Left hindlimb (tissue), 1 donor: ENCODE measurements around the gene ABRACL.
"Not testable (repeated sequence)": the region's sequence is repeated elsewhere in the genome, so short reads cannot be mapped to it uniquely, and the experiment has no call there.

Experiments used
- DNase-seq: peaks from one replicate; pipeline ENCODE4 v3.0.0-alpha.2; 2018

ABRACL gene, protein sequence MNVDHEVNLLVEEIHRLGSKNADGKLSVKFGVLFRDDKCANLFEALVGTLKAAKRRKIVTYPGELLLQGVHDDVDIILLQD

DNA sequence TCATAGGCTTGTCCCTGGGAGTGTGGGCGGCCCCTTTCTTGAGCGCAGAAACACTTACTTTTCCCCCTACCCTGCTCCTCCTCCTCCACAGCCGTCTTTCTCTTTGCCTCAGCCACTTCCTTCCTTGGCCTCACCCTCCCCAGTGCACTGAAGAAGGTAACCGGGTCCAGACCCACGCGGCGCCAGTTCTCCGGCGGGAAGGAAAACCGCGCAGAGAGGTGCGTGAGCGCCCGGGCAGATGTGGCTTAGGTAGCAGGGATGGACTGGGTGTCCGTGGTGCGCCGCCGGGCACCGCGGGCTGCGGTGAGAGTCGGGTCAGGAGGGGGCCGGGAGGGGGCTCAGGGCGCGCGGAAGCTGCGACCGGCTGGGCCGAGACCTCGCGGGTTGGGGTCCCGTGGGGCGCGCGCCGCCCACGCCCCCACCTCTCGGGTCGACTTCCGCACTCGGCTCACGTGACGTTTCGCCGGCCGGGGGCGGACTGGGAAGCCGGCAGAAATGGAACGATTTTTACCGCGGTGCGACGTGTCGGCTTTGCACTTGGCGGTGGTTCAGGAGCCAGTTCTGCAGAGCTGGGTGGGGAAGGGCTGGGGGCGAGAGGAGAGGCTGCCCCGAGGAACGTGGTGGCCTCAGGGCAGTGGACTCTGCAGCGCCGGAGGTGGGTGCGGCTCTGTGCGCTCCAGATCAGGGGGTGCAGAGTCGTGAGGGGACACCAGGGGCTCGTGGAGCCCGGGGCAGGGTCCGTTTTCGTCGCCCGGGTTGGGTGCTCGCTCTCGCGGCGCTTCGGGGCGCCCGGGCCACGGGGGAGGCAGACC lies at the start of gene ABRACL:
Gene ABRACL (plus strand): TSS at position 88 of the 812 bp plus-strand sequence. CDS start 5,416 bp downstream, outside the sequence.
- DNase-seq: peak; percentile 71

DNA sequence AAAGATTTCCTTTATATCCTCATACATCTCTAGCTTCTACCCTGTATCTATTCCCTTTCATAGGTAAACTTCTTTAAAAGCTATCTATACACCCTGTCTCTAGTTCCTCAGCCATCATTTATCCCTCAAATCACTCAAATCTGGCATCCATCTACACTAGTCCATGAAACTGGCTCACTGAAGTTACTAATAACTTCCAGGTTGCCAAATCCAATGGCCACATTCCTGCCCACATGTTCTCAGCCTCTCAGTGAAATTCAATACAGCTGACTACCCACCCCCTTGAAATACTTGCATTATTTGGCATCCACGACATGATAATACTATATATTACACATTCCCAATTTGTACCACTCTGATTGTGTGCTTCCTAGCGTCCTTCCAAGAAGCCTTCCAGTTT lies 49.2 kb upstream of the ABRACL start:
- no peak for DNase-seq

DNA sequence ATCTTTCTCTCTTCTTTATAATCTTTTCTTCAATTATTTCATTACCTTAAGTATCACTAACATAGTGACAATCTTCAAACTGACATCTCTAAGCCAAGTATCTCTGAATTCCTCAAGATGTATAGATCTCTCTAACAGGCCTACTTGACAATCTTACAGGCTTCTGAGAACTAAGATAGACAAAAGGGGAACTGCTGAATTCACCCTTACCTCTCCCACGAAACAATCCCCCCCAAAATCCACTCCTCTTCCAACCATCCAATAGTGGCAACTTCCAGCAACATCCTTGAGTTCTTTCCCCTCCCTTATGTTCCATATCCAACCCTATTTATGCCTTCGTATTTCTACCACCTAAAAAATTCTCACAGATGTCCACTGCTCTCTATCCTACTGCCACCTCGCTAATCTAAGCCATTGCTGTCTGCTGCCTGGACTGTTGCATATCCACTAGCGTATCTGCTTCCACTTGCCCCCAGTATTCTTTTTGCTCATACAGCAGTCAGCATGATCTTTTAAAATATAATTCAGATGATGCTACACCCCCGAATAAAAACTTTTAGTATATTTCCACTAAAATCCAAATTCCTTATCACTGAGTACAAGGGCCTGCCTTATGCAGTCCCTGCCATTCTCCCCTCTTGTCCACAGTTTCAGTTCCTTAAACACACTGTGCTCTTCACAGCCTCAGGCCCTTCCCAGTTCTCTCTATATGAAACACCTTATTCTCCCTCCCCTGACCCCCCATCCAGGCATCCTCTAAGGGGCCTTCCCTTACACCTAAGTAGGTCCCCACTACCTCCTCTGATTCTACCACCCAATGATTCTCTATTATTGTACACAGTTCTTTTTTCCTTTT lies 48.5 kb upstream of the ABRACL start:
- DNase-seq: no peak

DNA sequence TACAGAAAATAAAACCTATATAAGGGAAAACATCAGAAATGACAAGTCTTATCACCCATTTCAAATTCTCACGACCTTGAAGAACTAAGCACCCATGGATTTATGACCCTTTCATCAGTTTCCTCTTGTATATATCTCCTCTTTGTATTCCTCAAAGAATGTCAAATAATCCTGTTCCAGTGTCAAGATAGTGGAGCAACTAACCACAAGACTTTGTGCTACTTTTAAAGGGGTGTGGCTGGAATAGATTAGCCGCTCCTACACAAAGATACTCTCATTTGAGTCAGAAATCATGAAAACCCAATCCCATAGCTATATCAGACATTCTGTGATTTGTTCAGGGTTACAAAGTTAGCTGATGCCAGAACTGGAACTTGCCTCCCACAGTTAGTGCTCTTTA lies 47.1 kb upstream of the ABRACL start:
- DNase-seq: no peak

DNA sequence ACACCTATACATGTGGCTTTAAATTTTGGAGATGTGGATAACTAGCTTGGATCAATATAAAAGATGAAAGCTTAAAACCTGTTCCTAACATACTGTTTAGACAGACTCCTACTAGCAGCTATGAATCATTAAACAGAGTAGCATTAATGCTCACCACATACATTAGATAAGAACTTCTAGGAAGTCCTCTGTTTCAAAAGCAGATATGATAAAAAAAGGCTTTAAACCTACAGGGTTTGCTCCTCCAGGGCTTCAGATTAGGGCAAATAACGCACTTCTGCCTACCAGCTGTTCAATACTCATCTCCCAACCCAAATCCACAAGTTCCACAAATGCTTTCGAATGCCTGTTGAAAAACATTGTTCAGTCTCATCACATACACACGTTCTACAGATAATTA lies 42.0 kb upstream of the ABRACL start:
- DNase-seq: no peak

DNA sequence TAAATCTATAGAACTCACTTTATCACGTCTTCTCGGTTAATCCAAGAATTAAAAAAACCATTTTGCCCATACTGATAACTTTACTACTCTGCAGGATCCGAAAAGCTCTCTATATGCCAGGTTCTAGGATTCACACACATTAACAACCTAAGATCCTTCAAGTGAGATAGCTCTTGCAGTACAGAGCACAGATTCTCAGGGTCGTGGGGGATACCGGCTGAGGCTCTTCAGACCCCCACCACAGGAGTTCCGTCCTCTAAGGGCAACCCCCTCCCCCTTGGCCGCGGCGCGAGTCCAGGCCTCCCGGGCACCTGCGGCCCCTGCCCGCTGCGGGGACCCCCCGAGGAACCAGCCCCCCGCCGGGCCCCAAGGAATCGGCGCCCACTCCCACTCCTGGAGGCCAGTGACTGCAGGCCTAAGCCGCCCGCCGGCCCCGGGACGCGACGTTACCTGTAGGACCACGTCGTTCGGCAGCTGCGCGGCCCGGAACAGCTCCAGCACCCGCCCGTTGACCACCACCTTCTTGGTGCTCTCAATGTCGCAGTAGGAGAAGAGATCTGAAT lies 41.4 kb upstream of the ABRACL start:
- DNase-seq: peak; percentile 45

DNA sequence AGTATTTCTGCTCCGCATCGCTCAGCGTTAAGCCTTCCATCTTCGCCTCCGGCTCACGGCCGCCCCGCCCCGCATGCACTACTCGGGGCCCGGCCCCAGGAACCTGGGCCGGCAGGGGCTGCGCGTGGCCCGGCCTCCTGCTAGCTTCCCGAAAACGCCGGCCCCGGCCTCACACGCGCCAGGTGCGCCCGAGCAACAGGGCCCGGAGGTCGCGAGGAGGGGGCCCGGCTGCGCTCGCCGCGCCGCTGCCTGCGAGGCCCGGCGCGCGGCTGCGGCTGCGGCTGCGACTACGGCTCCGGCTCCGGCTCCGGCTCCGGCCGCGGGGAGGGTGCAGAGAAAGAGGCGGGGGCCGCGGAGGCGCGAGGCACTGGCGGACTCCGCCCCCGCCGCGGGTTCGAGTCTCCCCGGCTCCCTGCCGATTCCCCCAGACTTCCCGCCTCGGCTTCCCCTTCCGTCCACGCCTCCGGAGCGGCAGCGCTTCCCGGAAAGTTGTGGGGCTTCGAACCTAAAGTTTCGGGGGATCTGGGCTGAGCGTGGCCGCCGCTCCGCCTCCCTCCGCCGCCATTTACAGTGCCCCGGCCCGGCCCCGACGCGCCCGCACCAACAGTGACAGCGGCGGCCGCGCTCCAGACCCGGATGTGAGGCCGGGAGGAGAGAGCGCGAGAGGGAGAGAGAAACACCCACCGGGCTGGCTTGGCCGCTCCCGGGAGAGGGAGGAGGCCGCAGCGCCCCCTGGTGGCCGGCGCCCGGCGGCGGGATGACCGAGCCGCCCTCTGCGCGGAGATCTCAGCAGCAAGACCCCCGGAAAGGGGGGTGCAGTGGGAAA lies 40.7 kb upstream of the ABRACL start, which contains the start of gene REPS1:
Gene REPS1 (minus strand): TSS at position 611 of the 826 bp plus-strand sequence. CDS start 571 bp downstream, at position 40.
- peak; percentile 94 for DNase-seq

DNA sequence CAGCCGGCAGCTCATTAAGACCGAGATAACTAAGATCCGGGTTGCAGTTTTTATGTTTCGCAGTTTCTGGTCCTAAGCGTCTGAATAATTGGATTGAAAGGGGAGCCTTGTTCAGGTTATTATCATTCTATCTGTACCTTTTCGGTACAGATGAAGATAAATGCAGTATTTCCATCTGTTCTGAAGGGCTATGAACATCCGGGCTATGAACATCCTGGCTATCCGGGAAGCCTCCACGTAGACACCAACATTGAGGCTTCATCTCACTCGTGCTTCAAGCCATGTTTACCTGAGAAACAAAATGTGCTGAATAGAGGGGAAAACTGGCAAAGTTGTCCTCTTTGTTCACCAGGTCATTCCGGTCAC lies 40.1 kb upstream of the ABRACL start:
- DNase-seq: no peak

DNA sequence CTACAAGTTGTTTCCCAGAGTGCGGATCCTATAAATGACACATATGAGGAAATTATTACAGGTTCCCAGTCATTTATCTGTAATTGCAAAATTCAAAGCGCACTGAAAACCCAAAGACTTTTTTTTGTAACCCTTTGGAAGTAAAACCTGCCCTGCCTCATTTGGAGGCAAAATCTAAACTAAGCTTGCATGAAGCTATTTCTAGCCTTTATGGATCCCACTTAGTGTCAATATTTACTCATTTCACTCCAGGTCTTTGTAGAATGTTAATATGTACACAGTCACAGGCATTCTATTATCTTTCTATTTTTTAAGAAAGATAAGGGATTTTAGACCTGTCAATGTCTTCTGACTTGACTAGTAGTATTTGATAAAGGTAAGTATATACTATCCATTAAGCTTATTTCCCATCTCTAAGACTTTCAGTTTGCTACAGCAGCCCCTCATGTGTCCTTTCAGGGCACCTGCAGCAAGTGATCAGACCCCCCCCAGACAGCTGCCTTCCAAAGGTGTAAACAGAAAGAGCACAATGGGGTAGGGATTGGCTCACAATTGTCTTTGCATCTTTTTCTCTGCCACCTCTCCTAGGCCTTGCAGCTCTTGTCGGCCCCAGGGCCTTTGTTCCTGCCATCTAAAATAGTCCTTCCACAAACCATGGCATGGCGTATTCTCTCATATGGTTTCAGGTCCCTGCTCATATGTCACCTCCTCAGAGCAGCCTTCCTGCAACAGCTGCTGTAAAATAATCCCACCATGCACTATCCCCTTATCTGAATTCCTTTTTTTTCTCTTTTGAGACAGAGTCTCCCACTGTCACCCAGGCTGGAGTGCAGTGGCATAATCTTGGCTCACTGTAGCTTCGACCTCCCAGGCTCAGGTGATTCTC lies 39.2 kb upstream of the ABRACL start:
- no peak for DNase-seq

DNA sequence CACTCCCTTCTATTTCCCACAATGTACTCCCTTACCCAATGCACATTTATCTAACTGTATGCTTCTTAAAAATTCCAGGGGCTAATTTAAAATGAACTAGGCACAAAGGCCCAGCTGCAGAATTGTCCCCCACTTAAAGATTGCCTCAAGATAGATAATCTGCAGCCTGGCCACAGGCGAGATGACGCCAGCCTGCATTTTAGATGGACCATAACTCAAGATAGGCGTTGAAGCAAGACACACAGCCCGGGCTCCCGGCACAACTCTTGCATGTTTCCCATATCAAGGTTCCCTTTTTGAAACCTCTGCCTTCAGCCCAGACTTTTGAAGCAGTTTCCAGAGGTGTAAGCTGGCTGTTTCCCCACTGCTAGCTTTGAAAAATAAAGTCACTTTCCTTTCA lies 37.3 kb upstream of the ABRACL start:
- no peak for DNase-seq

DNA sequence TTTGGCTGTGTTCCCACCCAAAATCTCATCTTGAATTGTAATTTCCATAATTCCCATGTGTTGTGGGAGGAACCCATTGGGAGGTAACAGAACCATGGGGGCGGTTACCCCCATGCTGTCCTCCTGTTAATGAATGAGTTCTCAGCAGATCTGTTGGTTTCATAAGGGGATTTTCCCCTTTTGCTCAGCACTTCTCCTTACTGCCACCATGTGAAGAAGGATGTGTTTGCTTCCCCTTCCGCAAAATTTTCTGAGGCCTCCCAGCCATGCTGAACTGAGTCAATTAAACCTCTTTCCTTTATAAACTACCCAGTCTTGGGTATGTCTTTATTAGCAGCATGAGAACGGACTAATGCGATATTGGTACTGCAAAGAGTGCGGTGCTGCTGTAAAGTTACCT lies 35.6 kb upstream of the ABRACL start:
- not testable (repeated sequence) for DNase-seq

DNA sequence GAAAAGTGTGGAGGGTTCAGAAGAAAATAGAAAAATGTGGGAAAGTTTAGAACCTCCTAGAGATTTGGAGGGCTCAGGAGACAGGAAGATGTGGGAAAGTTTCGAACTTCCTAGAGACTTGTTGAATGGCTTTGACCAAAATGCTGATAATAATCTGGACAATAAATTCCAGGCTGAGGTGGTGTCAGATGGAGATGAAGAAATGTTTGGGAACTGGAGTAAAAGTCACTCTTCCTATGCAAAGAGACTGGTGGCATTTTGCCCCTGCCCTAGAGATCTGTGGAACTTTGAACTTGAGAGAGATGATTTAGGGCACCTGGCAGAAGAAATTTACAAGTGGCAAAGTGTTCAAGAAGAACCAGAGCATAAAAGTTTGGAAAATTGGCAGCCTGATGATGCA lies 35.1 kb upstream of the ABRACL start:
- DNase-seq: not testable (repeated sequence)

DNA sequence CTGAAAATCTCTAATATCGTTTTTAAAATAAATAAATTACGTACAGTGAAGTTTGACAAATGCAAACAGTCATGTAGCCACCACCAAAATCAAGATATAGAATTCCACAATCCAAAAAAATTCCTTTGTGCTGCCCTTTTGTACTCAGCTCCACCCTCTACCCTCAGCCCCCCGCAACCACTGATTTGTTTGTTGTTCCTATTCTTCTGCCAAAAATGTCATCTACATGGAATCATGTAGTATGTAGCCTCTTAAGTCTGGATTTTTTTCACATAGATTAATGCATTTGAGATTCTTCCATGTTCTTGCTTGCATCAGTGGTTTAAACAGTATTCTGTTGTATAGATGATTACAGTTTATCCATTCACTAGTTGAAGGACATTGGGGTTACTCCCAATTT lies 32.0 kb upstream of the ABRACL start:
- DNase-seq: no peak

DNA sequence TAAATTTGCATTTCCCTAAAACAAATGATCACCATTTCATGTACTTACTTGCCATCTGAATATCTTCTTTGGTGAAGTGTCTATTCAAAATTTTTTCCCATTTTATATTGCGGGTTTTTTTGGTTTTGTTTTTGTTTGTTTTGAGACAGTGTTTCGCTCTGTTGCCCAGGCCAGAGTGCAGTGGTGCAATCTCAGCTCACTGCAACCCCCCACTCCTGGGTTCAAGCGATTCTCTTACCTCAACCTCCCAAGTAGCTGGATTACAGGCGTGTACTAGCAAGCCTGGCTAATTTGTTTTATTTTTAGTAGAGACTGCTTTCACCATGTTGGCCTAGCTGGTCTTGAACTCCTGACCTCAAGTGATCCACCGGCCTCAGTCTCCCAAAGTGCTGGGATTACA lies 31.4 kb upstream of the ABRACL start:
- no peak for DNase-seq

DNA sequence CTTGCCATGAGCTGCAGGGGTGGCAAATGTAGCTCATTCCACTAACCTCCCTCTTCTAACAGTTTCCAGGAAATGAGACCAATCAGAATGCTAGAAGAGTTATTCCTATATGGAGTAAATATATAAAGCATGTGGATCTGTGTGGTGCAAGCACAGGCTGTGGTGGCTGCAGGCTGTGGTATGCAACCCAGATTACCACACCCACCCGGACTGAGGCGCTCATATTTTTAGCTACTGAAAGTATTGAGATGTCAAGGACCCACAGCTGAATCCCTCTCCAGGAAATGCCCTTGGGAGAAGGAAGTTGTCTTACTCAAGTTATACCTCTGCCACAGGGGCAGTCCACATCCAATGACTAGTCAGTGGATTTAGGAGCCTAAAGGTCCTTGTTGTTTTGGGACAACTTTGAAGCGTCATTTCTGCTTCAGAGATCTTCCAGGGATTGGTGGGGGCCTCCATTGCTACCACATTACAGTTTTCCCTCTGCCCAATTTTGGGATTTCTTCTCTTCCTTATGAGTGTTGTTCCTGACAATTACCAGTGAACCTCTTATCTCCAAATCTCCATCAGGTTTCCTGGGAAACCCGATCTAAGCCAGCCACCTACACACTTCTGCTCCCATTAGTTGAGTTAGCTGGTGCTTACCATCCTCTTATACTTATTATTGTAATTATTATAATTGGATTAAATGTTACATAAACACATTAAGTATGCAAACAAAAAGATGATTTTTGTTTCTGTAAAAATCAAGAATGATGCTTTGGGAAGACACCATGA lies 28.4 kb upstream of the ABRACL start:
- no peak for DNase-seq

DNA sequence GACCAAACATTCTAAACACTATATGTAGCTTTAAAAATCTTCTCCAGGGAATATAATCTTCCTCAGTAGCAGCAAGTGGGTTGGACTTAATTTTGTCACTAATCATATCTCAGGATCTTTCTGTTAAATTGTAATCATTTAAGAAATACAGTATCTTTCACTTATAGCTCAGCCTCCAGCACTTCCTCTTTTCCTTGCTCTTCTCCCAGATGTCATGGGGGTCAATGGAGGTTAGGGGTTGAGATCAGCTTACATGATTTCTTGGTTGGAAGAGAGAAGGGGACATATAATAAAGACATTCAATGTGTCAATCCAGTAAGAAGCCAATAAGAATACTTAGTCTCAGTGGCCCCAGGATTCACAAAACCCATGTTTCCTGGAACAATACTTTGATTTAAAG lies 24.8 kb upstream of the ABRACL start:
- DNase-seq: no peak

DNA sequence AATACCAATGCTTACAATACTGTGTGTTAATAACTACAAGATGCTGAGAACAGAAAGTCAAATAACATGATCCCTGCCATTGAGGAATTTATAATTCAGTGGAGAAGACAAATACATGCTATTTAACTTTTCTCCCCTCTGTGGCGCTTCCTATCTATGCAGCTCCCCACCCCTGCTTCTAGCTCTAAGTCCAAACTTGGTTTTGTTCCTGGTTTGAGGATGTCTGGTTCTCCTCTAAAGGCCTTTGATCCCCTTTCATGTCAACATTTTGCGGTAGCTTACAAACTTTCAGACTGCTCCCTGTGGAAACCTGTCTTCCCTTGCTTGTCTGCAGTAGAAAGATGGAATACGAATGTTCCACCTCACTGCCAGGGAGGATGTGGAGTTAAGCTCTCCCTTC lies 22.1 kb upstream of the ABRACL start:
- DNase-seq: no peak

DNA sequence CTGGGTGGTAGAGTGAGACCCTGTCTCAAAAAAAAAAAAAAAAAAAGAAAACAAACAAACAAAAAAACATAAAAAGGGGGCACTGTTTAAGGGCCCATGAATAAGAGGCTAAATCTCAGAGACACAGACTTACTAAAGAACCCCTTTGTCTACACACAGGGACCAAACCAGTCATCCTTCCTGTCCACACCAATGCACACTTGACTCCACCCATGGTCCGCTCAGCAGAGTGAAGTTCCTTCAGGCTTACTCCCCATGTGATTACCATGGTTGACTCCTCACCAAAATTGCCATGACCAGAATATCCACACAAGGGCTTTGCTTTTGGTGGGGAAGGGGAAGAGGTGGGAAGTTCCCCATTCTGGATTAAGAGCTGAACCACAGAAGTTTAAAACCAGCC lies 21.1 kb upstream of the ABRACL start:
- no peak for DNase-seq

DNA sequence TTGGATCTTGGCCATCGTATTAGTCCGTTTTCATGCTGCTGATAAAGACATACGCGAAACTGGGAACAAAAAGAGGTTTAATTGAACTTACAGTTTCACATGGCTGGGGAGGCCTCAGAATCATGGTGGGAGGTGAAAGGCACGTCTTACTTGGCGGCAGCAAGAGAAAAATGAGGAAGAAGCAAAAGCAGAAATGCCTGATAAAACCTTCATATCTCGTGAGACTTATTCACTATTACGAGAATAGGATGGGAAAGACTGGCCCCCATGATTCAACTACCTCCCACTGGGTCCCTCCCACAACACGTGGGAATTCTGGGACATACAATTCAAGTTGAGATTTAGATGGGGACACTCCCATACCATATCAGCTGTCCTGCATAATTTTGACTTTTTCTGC lies 20.4 kb upstream of the ABRACL start:
- no peak for DNase-seq

DNA sequence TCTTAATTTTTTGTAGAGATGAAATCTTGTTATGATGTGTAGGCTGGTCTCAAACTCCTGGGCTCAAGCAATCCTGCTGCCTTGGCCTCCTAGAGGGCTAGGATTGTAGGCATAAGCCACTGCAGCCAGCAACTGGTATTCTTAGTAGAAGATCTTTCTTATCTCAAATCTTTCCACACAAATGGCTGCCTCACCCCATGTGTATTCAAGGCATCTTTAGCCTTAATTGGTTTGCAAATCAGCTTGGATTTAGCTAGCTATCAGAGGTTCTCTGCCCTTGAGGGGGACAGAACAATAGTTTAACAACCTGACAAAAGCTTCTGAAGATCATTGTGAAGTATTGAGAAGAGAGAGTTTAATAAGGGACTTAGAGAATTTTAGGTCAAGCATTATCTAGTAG lies 17.9 kb upstream of the ABRACL start:
- no peak for DNase-seq

DNA sequence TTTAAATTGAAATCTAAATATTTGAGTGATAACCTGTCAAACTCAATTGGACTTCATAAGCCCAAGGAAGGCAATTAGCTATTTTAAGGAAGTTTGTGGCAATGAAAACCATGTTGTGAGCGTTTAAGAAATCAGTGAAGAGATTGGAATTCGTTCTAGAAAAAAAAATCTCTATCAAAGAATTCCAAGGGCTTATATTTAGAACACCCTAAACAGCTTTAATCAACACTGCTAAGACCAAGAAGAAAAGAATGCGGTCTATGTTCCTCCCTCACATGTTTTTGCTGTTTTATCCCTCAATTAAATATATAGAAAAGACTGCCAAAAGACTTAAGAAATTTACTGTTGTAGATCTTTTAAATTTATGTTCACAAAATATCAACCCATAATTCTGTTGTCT lies 16.6 kb upstream of the ABRACL start:
- no peak for DNase-seq
